GM10248 (cell line): ENCODE measurements around the gene DSTN.

ENCODE experiments used
- CTCF ChIA-PET: fragments of 300-600 bp; sonication (Branson Sonifier 250); formaldehyde crosslinking; extraction: SDS; loops from one replicate; lab custom pipeline; 2021; ENCODE audit warnings: antibody characterized with exemption; lab: Yijun Ruan, JAX
- POLR2A ChIA-PET: fragments of 350-650 bp; sonication (Branson Sonifier 250); formaldehyde crosslinking; extraction: SDS; loops from one replicate; lab custom pipeline; 2020; ENCODE audit warnings: antibody characterized with exemption; lab: Yijun Ruan, JAX
- DNase-seq: peaks from one replicate; pipeline ENCODE4 v3.0.0; 2012; ENCODE audit errors: extremely low spot score
- TF ChIP-seq, protein P1 (sequence below): IDR thresholded peaks from 2 replicates; pipeline ENCODE4 v1.5.1; 2012; ENCODE audit warnings: mild to moderate bottlenecking, low read depth; ENCODE audit errors: extremely low read depth, missing control alignments, control extremely low read depth

Gene DSTN

DNA sequence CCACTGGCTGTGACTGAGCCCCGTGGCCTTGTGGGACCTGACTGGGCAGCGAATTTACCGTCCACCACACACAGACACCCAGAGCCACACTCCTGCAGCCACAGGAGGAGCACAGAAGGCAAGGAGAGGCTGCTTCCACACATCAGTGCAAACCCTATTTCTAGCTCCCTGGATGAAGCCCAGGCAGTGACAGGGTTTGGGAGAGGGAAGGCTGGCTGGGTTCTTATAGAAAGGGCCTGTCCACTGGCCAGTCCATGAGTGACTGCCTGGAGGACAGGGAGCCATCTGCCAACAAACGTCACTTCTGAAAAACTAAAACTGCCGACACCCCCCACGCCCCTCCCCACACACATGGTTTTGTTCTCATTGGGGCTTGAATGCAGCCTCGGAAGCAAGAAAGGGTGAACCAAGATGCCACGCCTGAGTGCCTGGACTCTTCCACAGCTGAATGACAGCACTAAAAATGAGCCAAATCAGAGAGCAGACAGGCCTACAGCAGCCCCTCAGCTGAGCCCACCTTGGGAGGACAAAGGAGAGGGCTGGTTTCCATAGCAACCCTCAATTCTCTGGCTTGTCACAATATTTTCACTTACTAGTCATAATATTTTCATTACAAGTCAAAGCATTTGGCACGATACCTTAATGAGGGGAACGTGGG, 73.8 kb downstream of the DSTN start:
- ChIA-PET CTCF (interaction anchor here (1.0 to 1.6 kb wide), 5 partner anchors 12 to 352 kb away, joined by 3 to 4 read pairs (median 3); partner anchors contain the start of gene RRBP1), POLR2A (interaction anchor here (0.6 kb wide), 1 partner anchor 349 kb away, joined by 7 read pairs; no protein-coding TSS in a partner anchor)
- TF ChIP-seq, protein P1, sequence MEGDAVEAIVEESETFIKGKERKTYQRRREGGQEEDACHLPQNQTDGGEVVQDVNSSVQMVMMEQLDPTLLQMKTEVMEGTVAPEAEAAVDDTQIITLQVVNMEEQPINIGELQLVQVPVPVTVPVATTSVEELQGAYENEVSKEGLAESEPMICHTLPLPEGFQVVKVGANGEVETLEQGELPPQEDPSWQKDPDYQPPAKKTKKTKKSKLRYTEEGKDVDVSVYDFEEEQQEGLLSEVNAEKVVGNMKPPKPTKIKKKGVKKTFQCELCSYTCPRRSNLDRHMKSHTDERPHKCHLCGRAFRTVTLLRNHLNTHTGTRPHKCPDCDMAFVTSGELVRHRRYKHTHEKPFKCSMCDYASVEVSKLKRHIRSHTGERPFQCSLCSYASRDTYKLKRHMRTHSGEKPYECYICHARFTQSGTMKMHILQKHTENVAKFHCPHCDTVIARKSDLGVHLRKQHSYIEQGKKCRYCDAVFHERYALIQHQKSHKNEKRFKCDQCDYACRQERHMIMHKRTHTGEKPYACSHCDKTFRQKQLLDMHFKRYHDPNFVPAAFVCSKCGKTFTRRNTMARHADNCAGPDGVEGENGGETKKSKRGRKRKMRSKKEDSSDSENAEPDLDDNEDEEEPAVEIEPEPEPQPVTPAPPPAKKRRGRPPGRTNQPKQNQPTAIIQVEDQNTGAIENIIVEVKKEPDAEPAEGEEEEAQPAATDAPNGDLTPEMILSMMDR = no peak
- no peak for DNase-seq

- no peak for DNase-seq
- TF ChIP-seq, protein P1 = no peak
- CTCF ChIA-PET = interaction anchor here (1.6 kb wide), 1 partner anchor 37 kb away, joined by 4 read pairs; the partner anchor contains the start of gene RRBP1
Observed at GRCh38 chr20:17644451-17644850, 74.6 kb downstream of the DSTN start.

GRCh38 chr20:17645010-17645409, 75.1 kb downstream of the DSTN start:
- TF ChIP-seq, protein P1 = no peak
- ChIA-PET POLR2A (no interaction called here), CTCF (interaction anchor here (0.9 to 3.1 kb wide), 3 partner anchors 10 to 37 kb away, joined by 3 to 13 read pairs (median 4); partner anchors contain the start of gene RRBP1)
- no peak for DNase-seq

More at GRCh38 chr20:17644451-17644850, 74.6 kb downstream of the DSTN start:
- POLR2A ChIA-PET = interaction anchor here (0.6 kb wide), 1 partner anchor 348 kb away, joined by 7 read pairs; no protein-coding TSS in a partner anchor

DNA sequence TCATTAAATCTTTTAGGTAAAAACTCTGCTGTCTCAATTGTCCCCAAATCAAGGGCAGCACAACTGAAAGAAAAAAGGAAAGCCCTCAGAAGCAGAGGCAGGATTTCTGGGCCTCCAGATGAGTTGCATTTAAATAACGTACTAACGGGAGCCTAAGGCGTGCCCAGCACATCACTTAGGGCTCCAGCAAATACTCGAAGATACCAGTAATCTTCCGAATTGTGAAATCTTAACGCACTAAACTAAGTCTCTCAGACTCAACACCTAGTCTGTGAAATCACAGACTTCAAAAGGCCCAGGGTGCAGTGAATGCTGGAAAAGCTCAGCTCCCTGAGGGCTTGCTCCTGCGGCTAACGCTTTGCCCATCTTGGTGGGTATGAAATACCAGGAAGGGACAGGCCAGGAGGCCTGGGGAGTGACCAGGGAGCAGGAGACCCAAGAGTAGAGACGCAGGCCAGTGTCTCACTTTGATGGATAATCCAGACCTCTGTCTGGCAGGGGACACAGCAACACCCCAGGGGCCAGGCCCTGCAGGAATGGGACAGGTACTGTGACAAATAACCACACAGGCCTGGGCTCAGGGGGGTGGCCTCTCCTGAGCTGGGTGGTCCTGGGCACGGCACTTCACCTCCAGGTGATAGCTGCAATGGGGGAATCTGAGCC, 75.8 kb downstream of the DSTN start:
- POLR2A ChIA-PET = no interaction called here
- TF ChIP-seq, protein P1 = no peak
- CTCF ChIA-PET = interaction anchor here (0.9 to 3.1 kb wide), 4 partner anchors 11 to 252 kb away, joined by 3 to 13 read pairs (median 4); partner anchors contain the start of gene RRBP1
- DNase-seq = no peak

DNA sequence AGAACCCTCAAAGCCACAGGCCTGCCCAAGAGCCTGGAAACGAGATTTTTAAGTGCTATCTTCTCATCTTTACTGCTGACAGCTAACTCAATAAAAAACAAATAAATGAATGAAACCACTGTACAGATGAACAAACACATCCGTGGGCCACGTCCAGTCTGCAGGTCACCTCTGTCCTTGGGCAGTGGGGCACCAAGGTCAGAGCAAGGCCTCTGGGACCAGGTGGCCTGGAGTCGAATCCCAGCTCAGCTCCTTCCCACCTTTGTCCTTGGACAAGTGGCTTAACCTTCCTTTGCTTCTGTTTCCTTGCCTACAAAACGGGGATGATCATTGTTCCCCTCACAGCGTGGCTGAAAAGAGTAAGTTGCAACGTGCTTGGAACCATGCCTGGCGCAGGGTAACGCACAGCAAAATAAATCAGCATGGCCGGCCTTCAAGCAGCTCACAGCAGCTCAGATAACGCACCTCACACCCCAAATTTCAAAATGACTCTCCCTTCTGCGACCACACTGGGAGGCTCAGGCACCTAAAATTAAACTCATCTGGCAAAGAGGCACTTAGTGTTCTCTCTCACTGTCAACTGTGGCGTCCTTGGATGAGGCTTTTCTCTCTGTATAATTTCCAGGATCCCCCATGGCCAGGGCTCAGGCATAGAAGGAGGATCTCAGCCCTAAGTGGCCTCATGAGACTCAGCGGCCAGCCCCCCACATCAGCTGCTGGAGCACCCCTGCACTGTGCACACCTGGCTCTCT, 76.5 kb downstream of the DSTN start:
- ChIA-PET POLR2A (no interaction called here), CTCF (interaction anchor here (0.9 to 3.1 kb wide), 5 partner anchors 10 to 350 kb away, joined by 3 to 13 read pairs (median 4); no protein-coding TSS in a partner anchor)
- DNase-seq = no peak
- TF ChIP-seq, protein P1 = no peak

- TF ChIP-seq, protein P1 = no peak
- ChIA-PET POLR2A (interaction anchor here (2.2 kb wide), 1 partner anchor 35 kb away, joined by 7 read pairs; the partner anchor contains the start of gene RRBP1), CTCF (interaction anchor here (0.9 to 3.1 kb wide), 4 partner anchors 9 to 349 kb away, joined by 3 to 13 read pairs (median 6); no protein-coding TSS in a partner anchor)
- DNase-seq = no peak
Observed at GRCh38 chr20:17646961-17647301, 77.1 kb downstream of the DSTN start.
